ENCODE results near the gene NR1D2.
"Not testable (repeated sequence)": the region's sequence is repeated elsewhere in the genome, so short reads cannot be mapped to it uniquely, and the experiment has no call there.

Gene NR1D2

DNA sequence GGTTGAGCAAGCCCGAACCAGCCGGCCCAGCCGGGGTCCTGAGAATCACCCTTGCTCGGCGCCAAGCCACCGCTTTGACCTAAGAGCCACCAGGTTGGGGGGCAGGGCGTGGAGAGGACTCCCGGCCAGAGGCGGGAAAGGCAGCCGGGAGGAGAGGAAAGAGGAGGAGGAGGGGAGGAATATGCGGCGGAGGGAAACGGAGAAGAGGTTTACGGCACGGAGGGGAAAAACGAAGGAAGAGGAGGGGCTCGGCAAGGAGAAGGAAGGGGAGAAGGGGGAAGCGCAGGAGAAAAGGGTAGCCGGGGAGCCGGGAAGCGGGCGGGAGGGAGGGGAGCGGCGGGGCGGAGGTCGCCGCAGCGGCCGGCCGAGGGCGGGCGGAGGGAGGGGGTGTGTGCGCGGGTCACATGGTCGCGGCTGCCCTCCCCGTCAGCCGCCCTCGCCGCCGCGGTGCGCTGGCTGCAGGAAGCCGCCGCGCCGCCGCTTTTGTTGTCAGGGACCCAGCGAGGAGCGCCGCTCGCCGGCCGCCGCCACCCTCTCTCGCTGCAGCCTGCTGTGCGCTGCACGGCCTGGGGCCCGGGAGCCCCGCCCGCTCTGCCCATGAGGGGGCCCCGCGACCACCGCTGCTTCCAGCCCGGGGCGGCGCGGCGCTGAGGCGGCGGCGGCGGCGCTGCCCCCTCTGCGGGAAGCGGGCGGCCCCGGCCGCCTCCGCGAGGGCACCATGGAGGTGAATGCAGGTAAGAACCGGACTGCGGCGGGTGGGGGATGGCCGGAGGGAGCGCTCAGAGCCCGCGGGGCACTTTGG lies at the start of gene NR1D2:
Gene NR1D2, plus strand, starts transcription at position 426 of the 802 bp plus-strand sequence. Its CDS starts 293 bp downstream, at position 719.
- DNase-seq = no peak

DNA sequence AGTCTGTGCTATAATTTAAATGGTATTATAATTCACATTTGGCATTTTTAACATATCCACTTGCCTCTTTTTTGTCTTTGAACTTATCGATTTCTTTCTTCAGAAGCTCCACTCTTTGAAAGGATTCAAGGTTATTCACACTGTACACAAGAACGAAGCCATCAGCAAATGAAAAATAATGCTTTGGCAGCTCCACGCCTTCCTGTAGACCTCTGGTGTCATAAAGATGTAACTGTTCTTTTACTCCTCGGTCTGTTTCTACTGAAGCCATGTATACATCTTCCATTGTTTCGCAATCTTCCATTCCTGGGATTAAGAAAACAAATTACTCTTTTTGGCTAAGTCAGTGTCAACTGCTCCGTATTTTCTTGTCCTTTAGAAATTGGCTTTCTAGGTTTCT lies 44.3 kb upstream of the NR1D2 start:
- DNase-seq = no peak

DNA sequence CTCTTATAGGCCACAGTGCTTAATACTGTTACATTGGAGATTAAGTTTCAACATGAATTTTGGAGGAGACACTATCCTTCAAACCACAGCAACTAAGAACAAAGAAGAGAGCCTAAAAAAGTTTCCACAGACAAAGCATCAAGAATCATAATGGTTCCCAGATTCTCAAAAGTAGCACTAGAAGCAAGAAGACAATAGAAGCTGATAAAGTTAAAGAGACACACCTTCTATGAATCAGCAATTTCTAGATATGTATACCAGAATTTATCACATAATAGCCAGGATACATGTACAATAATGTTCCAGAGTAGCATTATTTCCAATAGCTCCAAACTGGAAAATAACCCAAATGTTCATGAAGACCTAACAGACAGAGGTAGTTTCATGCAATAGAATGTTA lies 40.5 kb upstream of the NR1D2 start:
- no peak for DNase-seq

DNA sequence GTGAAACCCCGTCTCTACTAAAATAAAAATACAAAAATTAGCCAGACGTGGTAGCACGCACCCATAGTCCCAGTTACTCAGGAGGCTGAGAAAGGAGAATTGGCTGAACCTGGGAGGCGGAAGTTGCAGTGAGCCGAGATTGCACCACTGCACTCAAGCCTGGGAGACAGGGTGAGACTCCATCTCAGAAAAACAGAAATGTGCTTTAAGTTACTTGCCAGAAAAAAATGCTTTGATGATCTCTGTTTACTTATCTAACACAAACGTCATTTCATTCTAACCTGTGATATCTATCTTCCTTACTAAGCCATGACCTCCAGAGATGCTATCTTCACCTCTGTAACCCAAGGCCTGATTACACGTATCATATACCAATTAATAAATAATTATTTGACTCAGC lies 35.7 kb upstream of the NR1D2 start:
- no peak for DNase-seq

DNA sequence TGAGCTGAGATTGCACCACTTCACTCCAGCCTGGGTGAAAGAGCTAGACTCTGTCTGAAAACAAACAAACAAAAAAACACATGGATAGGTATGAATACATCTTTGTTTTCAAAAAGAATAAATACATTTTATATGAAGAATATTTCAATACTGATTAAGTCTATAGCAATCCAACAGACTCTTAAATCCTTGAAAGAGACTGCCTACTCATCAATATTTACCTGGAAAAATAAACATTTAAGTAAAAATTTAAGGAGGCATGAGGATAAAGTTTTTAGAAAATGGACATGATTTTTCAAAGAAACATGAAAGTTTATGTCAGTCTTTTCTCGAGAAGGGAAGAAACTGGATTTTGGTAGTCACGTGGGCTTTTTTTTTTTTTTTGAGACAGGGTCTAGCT lies 33.7 kb upstream of the NR1D2 start:
- DNase-seq = no peak

DNA sequence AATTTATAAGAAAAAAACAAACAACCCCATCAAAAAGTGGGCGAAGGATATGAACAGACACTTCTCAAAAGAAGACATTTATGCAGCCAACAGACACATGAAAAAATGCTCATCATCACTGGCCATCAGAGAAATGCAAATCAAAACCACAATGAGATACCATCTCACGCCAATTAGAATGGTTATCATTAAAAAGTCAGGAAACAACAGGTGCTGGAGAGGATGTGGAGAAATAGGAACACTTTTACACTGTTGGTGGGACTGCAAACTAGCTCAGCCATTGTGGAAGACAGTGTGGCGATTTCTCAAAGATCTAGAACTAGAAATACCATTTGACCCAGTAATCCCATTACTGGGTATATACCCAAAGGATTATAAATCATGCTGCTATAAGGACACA lies 32.8 kb upstream of the NR1D2 start:
- DNase-seq = not testable (repeated sequence)

DNA sequence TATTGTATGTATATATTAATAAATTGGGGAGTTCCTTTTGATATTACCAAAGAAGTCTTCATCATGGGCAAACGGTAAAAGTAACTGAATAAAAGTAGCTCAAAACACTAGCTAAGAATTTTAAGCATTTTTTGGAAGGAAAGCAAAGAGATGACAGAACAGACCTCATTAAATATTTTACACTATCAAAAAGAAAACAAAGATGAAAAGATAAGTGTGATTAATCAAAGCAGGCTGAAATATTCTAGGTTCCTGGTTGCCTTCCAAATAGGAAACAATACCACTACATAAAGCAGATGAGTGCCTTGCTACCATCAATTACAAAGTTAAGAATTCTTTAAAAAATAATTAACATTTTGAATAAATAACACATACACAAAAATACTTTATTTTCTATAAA lies 31.9 kb upstream of the NR1D2 start:
- no peak for DNase-seq

DNA sequence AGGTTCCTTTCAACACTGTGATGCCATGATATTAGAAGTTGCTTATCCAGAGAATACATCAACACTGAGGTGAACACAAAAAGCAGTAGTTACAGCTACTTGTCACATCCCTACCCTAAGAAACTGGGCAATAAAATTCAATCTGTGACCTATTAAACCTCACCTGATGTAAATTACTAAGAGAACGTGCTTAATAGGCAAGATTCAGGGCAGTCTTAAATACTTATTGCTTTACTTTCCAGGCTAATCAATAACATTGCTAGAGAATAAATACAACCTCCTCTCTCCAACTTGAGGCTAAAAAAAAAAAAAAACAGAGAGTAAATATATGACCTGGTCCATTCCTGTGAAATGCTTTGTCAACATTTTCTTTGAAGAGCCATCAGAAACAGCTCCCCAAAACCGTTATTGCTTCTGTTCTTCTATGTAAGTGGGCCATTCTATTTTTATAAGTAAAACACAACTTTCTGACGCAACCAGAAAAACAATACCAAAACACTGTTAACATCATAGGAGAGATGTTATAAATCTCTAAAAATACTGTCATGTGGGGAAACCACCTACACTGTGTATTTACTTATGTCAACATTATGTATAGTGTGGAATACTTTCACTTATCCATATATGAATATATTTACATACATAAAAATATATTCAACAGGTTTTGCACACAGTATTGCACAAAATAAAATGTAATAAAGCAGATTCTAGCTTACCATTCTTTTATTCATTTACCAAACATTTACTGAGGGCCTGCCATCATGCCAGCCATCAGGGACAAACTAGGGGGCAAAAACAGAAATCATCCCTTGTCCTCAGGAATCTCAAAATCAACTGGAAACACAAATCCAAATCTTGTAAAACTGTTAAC lies 31.0 kb upstream of the NR1D2 start:
- no peak for DNase-seq

DNA sequence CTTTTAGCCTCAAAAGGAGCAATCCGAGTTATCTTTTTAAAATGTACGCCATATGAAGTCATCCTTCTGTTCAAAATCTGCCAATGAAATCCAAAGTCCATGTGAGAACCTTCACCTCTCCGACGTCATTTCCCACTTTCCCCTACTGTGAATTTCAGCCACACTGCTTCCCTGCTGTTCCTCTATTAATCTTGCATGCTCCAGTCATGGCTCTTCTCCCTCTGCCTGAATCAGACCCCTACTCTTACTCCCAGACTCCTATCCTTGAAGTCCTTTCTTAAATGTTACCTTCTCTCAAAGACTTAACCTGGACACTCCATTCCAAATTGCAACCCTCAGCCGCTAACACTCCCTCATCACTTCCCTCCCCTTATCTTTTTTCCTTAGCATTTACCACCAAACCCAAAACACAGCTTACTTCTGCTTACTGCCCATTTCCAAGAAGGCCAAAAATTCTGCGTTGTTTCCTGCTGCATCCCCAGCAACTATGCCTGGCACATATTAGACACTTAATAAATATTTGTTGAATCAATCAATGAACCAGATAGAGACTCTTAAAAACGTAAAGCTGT lies 29.5 kb upstream of the NR1D2 start:
- no peak for DNase-seq

DNA sequence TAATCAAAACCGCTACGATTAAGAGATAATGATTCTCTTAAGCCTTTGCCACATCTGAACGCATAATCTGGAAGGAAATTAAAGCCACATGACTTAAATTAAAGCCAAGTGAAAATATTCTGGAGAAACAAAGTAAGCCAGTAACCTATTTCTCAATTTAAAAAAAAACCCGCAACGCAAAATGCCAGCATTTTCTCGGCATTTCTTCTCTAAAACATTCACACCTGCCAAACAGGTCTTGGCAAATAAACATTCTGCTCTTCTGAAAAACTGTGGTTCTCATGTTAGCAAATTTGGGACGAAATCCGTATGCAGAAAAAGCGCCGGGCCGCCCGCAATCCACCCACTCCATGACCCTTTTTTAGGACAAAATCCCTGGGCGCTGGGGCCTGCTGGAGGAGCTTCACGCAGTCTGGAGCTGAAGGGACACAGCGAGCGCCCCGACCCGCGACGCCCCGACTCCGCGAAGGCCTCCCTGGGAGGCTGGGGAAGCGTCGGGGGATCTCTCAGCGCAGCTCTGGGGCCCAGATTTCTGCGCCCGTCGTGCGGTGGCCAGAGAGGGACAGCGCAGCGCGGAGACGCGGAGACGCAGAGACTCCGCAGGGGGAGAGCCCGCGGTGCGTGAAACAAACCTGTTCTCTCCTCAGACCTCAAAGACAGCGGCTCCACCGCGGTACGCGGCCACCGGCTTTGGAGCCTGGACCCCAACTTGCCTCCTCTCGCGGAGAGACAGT lies 28.8 kb upstream of the NR1D2 start:
- DNase-seq = no peak

DNA sequence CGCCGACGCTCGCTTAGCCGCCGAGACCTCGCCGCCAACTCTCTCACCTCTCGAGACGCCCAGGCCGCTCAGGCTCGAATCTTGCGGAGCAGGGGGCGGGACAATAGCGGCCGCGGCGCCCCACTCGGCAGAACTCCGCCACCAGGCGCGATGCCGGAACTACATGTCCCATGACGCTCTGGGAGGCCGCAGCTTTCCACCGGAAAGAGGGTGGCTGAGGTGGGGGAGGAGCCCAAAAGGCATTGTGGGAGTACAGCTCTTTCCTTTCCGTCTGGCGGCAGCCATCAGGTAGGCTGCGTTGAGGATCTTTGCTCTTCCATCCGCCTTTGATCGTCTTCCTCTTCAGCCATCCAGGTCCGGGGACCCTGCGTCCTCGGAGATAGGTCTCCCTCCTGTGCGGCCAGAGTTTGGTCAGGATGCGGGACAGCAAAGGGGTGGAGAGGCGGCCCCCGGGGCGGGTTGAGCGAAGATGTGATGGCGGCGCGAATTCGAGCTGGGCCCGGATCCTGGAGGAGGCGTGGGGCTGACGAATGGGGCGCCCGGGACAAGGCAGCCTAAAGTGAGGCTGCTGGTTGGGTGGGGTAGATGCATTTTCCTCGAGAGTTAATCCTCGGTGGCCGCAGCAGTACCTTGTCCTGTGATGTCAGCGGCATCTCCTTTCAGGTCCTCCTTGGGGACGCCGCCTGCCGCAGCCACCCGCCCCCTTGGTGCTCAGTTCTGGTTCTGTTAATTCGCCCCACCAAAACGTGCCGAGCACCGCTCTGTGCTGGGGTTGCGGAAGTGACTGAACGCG lies 28.0 kb upstream of the NR1D2 start, which contains the start of the genes NKIRAS1 and RPL15:
Gene NKIRAS1, minus strand, starts transcription at position 105 of the 793 bp plus-strand sequence. CDS start 6,086 bp downstream, outside the sequence.
Gene RPL15, plus strand, starts transcription at position 247 of the 793 bp plus-strand sequence. CDS start 728 bp downstream, outside the sequence.
- DNase-seq = peak; percentile 71

DNA sequence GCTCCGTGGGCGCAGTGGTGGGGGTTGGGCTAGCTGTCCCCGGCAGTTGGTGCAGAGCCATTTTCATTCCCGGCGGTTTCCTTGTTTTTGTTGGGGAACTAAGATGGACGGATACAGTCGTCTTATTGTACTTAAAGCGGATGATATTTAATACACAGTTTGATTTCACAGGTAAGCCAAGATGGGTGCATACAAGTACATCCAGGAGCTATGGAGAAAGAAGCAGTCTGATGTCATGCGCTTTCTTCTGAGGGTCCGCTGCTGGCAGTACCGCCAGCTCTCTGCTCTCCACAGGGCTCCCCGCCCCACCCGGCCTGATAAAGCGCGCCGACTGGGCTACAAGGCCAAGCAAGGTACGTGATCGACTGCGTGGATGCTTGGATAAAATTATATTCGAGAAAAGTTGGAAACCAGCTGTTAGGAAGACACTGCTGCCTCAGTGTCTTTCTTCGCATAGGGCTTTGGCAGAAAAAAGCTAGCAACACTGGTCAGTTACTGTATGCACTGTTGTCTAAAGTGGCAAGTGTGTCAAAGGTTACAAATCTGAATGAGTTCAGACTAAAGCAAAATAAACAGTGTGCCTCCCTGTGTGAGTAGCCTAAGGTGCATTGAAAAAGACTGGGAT lies 27.3 kb upstream of the NR1D2 start:
- not testable (repeated sequence) for DNase-seq

DNA sequence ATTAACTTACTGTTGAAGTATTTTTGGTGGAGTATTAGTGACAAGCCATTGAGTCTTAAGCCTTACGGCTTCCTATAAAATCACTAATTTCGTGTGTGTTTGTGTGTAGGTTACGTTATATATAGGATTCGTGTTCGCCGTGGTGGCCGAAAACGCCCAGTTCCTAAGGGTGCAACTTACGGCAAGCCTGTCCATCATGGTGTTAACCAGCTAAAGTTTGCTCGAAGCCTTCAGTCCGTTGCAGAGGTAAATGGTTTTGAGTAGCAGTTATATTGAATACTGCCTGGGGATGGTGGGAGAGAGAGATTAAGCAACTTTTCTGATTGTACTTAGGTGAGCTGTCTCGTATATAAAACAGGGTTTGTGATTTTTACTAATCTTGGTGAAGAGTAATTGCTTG lies 26.8 kb upstream of the NR1D2 start:
- not testable (repeated sequence) for DNase-seq

DNA sequence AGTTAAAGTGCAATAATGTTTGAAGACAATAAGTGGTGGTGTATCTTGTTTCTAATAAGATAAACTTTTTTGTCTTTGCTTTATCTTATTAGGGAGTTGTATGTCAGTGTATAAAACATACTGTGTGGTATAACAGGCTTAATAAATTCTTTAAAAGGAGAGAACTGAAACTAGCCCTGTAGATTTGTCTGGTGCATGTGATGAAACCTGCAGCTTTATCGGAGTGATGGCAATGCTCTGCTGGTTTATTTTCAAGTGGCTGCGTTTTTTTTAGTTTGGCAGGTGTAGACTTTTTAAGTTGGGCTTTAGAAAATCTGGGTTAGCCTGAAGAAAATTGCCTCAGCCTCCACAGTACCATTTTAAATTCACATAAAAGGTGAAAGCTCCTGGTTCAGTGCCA lies 25.5 kb upstream of the NR1D2 start:
- DNase-seq = no peak

DNA sequence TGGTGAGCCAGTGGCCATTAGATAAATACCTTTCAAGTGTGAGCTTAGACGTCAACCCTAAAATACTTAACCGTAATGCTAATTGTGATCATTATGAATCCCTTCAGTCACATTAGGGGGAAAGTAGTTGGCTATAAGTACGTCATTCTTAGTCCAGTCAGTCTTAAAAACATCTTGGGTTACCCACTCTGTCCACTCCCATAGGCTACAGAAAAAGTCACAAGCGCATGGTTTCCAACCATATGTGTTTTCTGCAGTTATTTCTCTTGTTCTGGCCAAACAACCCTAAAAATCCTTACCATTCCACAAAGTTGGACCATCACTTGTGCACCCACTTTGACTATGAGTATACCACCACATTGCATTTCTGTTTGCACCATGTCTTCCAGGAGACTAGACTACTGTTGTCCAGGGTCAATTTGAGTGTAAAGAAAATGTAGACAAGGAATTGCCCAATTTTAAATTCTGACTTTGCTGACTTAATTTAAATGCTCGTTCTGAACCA lies 24.9 kb upstream of the NR1D2 start:
- DNase-seq = no peak

DNA sequence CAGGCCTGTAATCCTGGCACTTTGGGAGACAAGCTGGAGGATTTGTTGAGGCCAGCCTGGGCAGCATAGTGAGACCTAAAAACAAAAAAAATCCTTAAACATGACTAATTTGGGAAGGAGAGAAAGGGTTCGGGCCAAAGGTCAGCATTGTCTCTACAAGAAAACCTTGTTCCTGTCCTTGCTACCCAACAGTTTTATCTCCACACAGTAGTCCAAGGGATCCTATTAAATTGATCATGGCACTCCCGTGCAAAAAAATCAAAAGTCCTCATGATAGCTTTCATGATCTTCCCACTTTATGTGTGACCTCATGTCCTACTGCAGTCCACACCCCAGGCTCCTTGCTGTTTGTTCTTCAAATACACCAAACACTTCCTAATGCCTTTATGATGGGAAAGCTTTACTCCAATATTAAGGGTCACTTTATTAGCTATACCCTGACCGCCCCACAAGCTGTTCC lies 24.0 kb upstream of the NR1D2 start:
- no peak for DNase-seq

DNA sequence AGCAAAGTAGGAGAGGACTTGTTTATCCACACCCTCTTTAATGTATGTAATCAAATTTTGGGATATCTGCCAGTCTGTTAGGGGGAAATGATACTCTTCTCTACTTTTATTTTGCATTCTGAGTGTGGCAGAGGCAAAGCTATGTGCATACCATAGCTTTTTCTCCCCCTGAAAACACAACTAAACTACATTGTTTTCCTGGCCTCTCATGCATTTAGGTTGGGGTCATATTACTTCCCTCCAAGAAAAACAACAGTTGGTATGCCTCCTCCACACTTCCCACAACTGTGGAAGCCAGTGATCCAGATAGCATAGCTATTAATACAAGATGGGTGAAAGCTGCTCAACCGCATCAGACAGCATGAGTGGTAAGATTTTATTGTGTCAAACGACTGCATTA lies 21.3 kb upstream of the NR1D2 start:
- no peak for DNase-seq

DNA sequence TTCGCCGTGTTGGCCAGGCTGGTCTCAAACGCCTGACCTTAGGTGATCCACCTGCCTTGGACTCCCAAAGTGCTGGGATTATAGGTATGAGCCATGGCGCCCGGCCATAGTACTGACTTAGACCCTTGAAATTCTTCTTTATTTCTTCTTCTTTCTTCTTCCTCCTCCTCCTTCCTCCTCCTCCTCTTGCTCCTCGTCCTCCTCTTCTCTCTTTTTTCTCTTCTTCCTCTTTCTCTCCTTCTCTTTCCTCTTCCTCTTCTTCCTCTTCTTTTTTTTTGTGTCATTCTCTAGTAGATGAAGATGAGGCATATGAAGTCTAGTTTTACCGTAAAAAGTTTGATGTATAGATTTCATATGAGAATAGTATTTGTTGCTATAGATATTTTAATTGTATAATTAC lies 18.8 kb upstream of the NR1D2 start:
- DNase-seq = no peak

DNA sequence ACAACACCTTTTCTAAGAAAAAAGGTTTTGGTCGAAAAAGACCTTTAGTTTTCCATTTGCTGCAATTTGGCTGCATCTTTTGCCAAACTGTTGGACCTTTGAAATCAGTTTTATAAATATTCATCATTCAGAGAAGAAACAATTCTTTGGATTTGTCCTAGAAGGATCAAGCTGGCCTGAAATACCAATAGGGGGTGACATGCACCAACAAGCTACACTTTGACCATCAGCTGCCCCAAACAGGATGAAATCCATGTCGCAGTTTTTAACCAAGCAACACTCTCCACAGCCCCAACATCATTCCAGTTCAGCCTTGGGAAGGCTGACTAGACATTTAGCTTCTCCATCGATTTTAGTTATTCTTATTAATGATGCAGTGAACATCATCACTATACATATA lies 18.4 kb upstream of the NR1D2 start:
- DNase-seq = no peak

DNA sequence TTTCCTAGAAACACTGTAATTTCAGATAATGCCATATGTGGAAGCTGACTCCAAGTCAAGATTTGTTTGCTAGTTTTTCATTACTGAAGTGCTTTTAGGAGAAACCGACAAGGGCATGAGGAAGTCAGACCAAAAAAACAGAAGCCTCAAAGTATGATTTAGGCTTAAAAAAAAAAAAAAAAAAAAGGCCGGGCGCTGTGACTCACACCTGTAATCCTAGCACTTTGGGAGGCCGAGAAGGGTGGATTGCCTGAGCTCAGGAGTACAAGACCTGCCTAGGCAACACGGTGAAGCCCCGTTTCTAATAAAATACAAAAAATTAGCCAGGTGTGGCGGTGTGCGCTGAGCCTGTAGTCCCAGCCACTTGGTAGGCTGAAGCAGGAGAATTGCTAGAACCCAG lies 16.6 kb upstream of the NR1D2 start:
- DNase-seq = no peak

DNA sequence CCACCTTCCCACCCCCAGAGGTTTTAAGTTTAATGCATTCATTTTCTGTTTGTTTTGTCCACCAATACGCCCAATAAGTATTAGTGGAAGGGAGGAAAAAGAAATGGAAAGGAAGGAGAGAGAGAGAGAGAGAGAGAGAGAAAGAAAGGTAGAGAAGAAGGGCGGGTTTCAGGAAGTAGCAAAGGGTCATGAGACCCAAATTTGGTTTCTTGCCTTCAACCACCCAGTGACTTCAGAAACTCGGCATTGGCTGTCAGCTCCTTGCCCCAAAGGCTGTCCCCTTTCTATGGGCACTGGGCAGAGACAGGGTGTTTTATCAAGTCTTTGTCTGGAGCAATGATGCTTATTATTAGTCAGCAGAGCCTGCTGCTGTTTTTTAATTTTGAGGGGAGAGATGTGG lies 13.5 kb upstream of the NR1D2 start:
- DNase-seq = no peak
